Liver (tissue), 3 donors: Measurements from ENCODE around the gene ADAMTS7.

Source experiments
- EGR1 ChIP-seq, 2 donors: IDR thresholded peaks; 2 replicates each; pipeline ENCODE4 v1.6.1; 2016 to 2018; ENCODE audit warnings: antibody characterized with exemption in 2 of 2, low read depth in 2 of 2
- FOXA2 ChIP-seq: IDR thresholded peaks from 2 replicates; pipeline ENCODE4 v1.6.1; 2016; ENCODE audit warnings: antibody characterized with exemption
- GABPA ChIP-seq, 2 donors: IDR thresholded peaks in 1 of 2; conservative IDR thresholded peaks in 1 of 2; 2 replicates each; pipeline ENCODE4 v1.6.1; 2016; ENCODE audit warnings: antibody characterized with exemption in 2 of 2, mild to moderate bottlenecking in 1 of 2, moderate library complexity in 1 of 2
- HNF4A ChIP-seq, 2 donors: conservative IDR thresholded peaks; 2 replicates each; pipeline ENCODE4 v1.6.1; 2016; ENCODE audit warnings: antibody characterized with exemption in 2 of 2, mild to moderate bottlenecking in 2 of 2
- JUND ChIP-seq, 2 donors: IDR thresholded peaks; 2 replicates each; pipeline ENCODE4 v1.6.1; 2016; ENCODE audit warnings: antibody characterized with exemption in 2 of 2
- RAD21 ChIP-seq, 2 donors: IDR thresholded peaks; 2 replicates each; pipeline ENCODE4 v1.6.1; 2016; ENCODE audit warnings: antibody characterized with exemption in 2 of 2, mild to moderate bottlenecking in 2 of 2
- RXRA ChIP-seq, 2 donors: IDR thresholded peaks; 2 replicates each; pipeline ENCODE4 v1.6.1; 2017 to 2018; ENCODE audit warnings: antibody characterized with exemption in 2 of 2, mild to moderate bottlenecking in 1 of 2
- SP1 ChIP-seq: IDR thresholded peaks from 2 replicates; pipeline ENCODE4 v1.6.1; 2018; ENCODE audit warnings: antibody characterized with exemption, mild to moderate bottlenecking
- TAF1 ChIP-seq: conservative IDR thresholded peaks from 2 replicates; pipeline ENCODE4 v1.6.1; 2016; ENCODE audit warnings: antibody characterized with exemption, mild to moderate bottlenecking
- YY1 ChIP-seq: IDR thresholded peaks from 2 replicates; pipeline ENCODE4 v1.6.1; 2016; ENCODE audit warnings: antibody characterized with exemption, mild to moderate bottlenecking
- TF ChIP-seq, protein P1 (sequence below): fragments of 150-350 bp; IDR thresholded peaks from 2 replicates; pipeline ENCODE4 v1.5.1; 2017; ENCODE audit warnings: improper control_type of control experiment, low read depth, low read length; ENCODE audit not compliant: missing input control
- TF ChIP-seq, protein P2 (sequence below): IDR thresholded peaks from 2 replicates; pipeline ENCODE4 v1.6.1; 2016; ENCODE audit warnings: antibody characterized with exemption
- TF ChIP-seq, protein P3 (sequence below): IDR thresholded peaks from 2 replicates; pipeline ENCODE4 v1.6.1; 2016; ENCODE audit warnings: antibody characterized with exemption, mild to moderate bottlenecking
- TF ChIP-seq, protein P4 (sequence below): IDR thresholded peaks from 2 replicates; pipeline ENCODE4 v1.6.1; 2016; ENCODE audit warnings: antibody characterized with exemption
- donor health status: healthy.
- donor health status: healthy.

DNA sequence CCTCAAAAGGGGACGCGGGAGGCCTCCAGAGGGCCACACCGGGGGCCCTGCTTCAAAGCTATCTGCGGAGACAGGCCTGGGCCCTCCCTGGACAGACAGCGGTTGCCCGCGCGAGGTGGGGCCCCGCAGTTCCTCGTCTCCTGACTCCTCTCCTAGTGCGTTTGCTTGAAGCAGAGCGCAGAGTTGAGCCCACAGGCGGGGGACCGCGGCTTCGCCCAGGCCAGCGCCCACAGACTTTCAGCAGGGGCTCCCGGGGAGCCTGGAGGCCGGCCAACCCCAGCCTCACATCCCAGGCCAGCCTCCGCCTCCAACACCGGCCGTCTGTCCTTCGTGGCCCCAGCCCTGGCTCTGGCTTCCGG is 540 bp upstream of the ADAMTS7 start:
- TF ChIP-seq, protein P1, sequence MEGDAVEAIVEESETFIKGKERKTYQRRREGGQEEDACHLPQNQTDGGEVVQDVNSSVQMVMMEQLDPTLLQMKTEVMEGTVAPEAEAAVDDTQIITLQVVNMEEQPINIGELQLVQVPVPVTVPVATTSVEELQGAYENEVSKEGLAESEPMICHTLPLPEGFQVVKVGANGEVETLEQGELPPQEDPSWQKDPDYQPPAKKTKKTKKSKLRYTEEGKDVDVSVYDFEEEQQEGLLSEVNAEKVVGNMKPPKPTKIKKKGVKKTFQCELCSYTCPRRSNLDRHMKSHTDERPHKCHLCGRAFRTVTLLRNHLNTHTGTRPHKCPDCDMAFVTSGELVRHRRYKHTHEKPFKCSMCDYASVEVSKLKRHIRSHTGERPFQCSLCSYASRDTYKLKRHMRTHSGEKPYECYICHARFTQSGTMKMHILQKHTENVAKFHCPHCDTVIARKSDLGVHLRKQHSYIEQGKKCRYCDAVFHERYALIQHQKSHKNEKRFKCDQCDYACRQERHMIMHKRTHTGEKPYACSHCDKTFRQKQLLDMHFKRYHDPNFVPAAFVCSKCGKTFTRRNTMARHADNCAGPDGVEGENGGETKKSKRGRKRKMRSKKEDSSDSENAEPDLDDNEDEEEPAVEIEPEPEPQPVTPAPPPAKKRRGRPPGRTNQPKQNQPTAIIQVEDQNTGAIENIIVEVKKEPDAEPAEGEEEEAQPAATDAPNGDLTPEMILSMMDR = no peak
- TF ChIP-seq, protein P2, sequence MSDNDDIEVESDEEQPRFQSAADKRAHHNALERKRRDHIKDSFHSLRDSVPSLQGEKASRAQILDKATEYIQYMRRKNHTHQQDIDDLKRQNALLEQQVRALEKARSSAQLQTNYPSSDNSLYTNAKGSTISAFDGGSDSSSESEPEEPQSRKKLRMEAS = no peak
- TF ChIP-seq YY1 (no peak), SP1 (no peak), TAF1 (no peak), HNF4A (conservative IDR thresholded peaks at IDR 0.05) (no peak), RAD21 (IDR thresholded peaks at IDR 0.05) (no peak), FOXA2 (no peak), EGR1 (IDR thresholded peaks at IDR 0.05; ENCODE audit: low read depth in 2 of 2) (no peak), JUND (IDR thresholded peaks at IDR 0.05) (no peak), GABPA (IDR thresholded peaks at IDR 0.05 in 1 of 2, conservative IDR thresholded peaks at IDR 0.05 in 1 of 2) (no peak), RXRA (IDR thresholded peaks at IDR 0.05) (no peak)
- TF ChIP-seq, protein P3, sequence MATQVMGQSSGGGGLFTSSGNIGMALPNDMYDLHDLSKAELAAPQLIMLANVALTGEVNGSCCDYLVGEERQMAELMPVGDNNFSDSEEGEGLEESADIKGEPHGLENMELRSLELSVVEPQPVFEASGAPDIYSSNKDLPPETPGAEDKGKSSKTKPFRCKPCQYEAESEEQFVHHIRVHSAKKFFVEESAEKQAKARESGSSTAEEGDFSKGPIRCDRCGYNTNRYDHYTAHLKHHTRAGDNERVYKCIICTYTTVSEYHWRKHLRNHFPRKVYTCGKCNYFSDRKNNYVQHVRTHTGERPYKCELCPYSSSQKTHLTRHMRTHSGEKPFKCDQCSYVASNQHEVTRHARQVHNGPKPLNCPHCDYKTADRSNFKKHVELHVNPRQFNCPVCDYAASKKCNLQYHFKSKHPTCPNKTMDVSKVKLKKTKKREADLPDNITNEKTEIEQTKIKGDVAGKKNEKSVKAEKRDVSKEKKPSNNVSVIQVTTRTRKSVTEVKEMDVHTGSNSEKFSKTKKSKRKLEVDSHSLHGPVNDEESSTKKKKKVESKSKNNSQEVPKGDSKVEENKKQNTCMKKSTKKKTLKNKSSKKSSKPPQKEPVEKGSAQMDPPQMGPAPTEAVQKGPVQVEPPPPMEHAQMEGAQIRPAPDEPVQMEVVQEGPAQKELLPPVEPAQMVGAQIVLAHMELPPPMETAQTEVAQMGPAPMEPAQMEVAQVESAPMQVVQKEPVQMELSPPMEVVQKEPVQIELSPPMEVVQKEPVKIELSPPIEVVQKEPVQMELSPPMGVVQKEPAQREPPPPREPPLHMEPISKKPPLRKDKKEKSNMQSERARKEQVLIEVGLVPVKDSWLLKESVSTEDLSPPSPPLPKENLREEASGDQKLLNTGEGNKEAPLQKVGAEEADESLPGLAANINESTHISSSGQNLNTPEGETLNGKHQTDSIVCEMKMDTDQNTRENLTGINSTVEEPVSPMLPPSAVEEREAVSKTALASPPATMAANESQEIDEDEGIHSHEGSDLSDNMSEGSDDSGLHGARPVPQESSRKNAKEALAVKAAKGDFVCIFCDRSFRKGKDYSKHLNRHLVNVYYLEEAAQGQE = no peak
- TF ChIP-seq, protein P4, sequence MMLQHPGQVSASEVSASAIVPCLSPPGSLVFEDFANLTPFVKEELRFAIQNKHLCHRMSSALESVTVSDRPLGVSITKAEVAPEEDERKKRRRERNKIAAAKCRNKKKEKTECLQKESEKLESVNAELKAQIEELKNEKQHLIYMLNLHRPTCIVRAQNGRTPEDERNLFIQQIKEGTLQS = no peak
